Measurements from ENCODE around the gene DOHH.

- TF ChIP-seq, protein P1, sequence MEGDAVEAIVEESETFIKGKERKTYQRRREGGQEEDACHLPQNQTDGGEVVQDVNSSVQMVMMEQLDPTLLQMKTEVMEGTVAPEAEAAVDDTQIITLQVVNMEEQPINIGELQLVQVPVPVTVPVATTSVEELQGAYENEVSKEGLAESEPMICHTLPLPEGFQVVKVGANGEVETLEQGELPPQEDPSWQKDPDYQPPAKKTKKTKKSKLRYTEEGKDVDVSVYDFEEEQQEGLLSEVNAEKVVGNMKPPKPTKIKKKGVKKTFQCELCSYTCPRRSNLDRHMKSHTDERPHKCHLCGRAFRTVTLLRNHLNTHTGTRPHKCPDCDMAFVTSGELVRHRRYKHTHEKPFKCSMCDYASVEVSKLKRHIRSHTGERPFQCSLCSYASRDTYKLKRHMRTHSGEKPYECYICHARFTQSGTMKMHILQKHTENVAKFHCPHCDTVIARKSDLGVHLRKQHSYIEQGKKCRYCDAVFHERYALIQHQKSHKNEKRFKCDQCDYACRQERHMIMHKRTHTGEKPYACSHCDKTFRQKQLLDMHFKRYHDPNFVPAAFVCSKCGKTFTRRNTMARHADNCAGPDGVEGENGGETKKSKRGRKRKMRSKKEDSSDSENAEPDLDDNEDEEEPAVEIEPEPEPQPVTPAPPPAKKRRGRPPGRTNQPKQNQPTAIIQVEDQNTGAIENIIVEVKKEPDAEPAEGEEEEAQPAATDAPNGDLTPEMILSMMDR (IDR thresholded peaks at IDR 0.05) = no peak
- TF ChIP-seq EP300 (IDR thresholded peaks at IDR 0.05) (no peak), POLR2A (IDR thresholded peaks at IDR 0.05) (no peak), POLR2AphosphoS5 (IDR thresholded peaks at IDR 0.05) (no peak)
Observed at GRCh38 chr19:3493651-3494050, 6.8 kb downstream of the DOHH start.

Data from stomach (tissue), 4 donors.